K562 (cell line): ENCODE results near the gene LRRC26. TPM values are rescaled to one million over a fixed set of nuclear protein-coding genes. Genes with fewer than 3 reads are reported as not detected.

Experiments used
- ATAC-seq: fragments of 200-7000 bp; cut with Tn5 transposase; 3 replicates; pipeline ENCODE4 v1.9.1; 2020; ENCODE audit warnings: moderate library complexity
- BruUV-seq: library from RNA; stranded (reverse); fragments of 400-500 nt; replicated peaks from 2 replicates; lab custom pipeline; 2021; lab: Mats Ljungman, UMichigan
- CTCF ChIA-PET: fragments of 300-600 bp; formaldehyde crosslinking; extraction: SDS; loops from one replicate; lab custom pipeline; 2021; ENCODE audit warnings: low intra/inter-chr PET ratio; lab: Yijun Ruan, JAX
- POLR2A ChIA-PET: fragments of 300-600, 350-650 bp; sonication (Branson Sonifier 250); formaldehyde crosslinking; extraction: SDS; loops from one replicate; lab custom pipeline; 2021; ENCODE audit warnings: antibody characterized with exemption, inconsistent platforms; lab: Yijun Ruan, JAX
- DNase-seq, 4 experiments: peaks; one replicate each; pipeline versions ENCODE4 v3.0.0 to v3.0.0-alpha.2; 2011 to 2018; ENCODE audit warnings: low spot score in 3 of 4, mixed read lengths in 3 of 4; ENCODE audit errors: extremely low read depth in 1 of 4
- FAIRE-seq: peaks from 2 replicates; lab custom pipeline; 2011; peaks lifted over from hg19 to GRCh38; lab: Jason Lieb, UNC
- H2AFZ ChIP-seq: 2 replicates; pipeline ENCODE4 v1.6.0; 2011; ENCODE audit warnings: low read depth, low read length, control low read depth, inconsistent platforms
- H3K27ac ChIP-seq: fragments of 200-600 bp; 3 replicates; pipeline ENCODE4 v1.8.0; 2011; ENCODE audit warnings: low read depth, mild to moderate bottlenecking, control low read depth, inconsistent platforms, low read length, moderate library complexity, mixed read lengths; ENCODE audit errors: extremely low read depth
- H3K27me3 ChIP-seq, 2 experiments: fragments of 300-600 bp in 1 of 2; 2 replicates in 1 of 2; 3 replicates in 1 of 2; pipeline versions ENCODE4 v1.6.0 to v1.8.0; 2011; ENCODE audit warnings: inconsistent platforms in 2 of 2, low read length in 2 of 2, mild to moderate bottlenecking in 1 of 2, mixed read lengths in 1 of 2, moderate library complexity in 1 of 2; ENCODE audit not compliant: control insufficient read depth in 2 of 2, insufficient read depth in 2 of 2
- H3K36me3 ChIP-seq: fragments of 300-600 bp; 3 replicates; pipeline ENCODE4 v1.8.0; 2011; ENCODE audit warnings: mild to moderate bottlenecking, low read length, inconsistent platforms; ENCODE audit not compliant: control insufficient read depth, insufficient read depth
- H3K4me1 ChIP-seq, 2 experiments: fragments of 200-600 bp in 1 of 2; replicated peaks in 1 of 2; 2 replicates in 1 of 2; 3 replicates in 1 of 2; pipeline versions ENCODE4 v1.5.1 to v1.8.0; 2011; ENCODE audit warnings: inconsistent platforms in 2 of 2, low read length in 2 of 2, mild to moderate bottlenecking in 1 of 2, mixed read lengths in 1 of 2, moderate library complexity in 1 of 2; ENCODE audit not compliant: control insufficient read depth in 2 of 2, insufficient read depth in 2 of 2
- H3K4me2 ChIP-seq: 2 replicates; pipeline ENCODE4 v1.6.1; 2011; ENCODE audit warnings: low read length, control low read depth, inconsistent platforms, mixed read lengths; ENCODE audit not compliant: insufficient read depth
- H3K4me3 ChIP-seq: fragments of 200-600 bp; sonication (generic), shearing (Covaris generic); 2 replicates; pipeline ENCODE4 v1.5.1; 2016; ENCODE audit warnings: control low read depth, inconsistent platforms
- H3K79me2 ChIP-seq: fragments of 200-600 bp; 3 replicates; pipeline ENCODE4 v1.8.0; 2011; ENCODE audit warnings: low read length, inconsistent platforms; ENCODE audit not compliant: control insufficient read depth, insufficient read depth
- H3K9ac ChIP-seq, 2 experiments: 2 replicates each; pipeline versions ENCODE4 v1.6.0 to v1.6.1; 2011; ENCODE audit warnings: low read depth in 2 of 2, low read length in 2 of 2, control low read depth in 1 of 2, inconsistent platforms in 1 of 2, mild to moderate bottlenecking in 1 of 2, mixed read lengths in 1 of 2; ENCODE audit not compliant: insufficient read depth in 1 of 2
- H3K9me1 ChIP-seq: one replicate; pipeline ENCODE4 v1.6.0; 2011; ENCODE audit warnings: inconsistent platforms, mild to moderate bottlenecking, low read length, moderate library complexity; ENCODE audit not compliant: control insufficient read depth, insufficient read depth
- H3K9me3 ChIP-seq: replicated peaks from 2 replicates; pipeline ENCODE4 v1.5.1; 2011; ENCODE audit warnings: low read depth, low read length, inconsistent platforms; ENCODE audit not compliant: control insufficient read depth, insufficient read depth
- H4K20me1 ChIP-seq: replicated peaks from 2 replicates; pipeline ENCODE4 v1.6.1; 2011; ENCODE audit warnings: low read length, inconsistent platforms, mixed read lengths; ENCODE audit not compliant: control insufficient read depth, insufficient read depth
- ARHGAP35 ChIP-seq: fragments of 450-650 bp; IDR thresholded peaks from 2 replicates; pipeline ENCODE4 v1.6.1; 2018; ENCODE audit not compliant: partially characterized antibody
- CCAR2 ChIP-seq: fragments of 200-400 bp; formaldehyde crosslinking; IDR thresholded peaks from 2 replicates; pipeline ENCODE4 v1.6.1; 2017; ENCODE audit warnings: mild to moderate bottlenecking, low read depth, low read length
- E2F3 ChIP-seq: fragments of 250-450 bp; sonication (Bioruptor Pico); IDR thresholded peaks from 2 replicates; pipeline ENCODE4 v1.4.0; 2020; ENCODE audit warnings: mild to moderate bottlenecking
- ELF4 ChIP-seq: fragments of 450-650 bp; formaldehyde crosslinking; IDR thresholded peaks from 2 replicates; pipeline ENCODE4 v1.4.0; 2022; ENCODE audit warnings: missing genetic modification characterization
- GTF2A2 ChIP-seq: IDR thresholded peaks from 2 replicates; pipeline ENCODE4 v1.6.1; 2016; ENCODE audit warnings: mild to moderate bottlenecking, missing genetic modification characterization, missing compliant biosample characterization
- L3MBTL2 ChIP-seq: fragments of 450-650 bp; IDR thresholded peaks from 2 replicates; pipeline ENCODE4 v1.6.1; 2016; ENCODE audit warnings: mild to moderate bottlenecking, moderate library complexity
- MTA2 ChIP-seq: fragments of 450-650 bp; IDR thresholded peaks from 2 replicates; pipeline ENCODE4 v1.6.1; 2016; ENCODE audit warnings: low read depth
- NCOA2 ChIP-seq, 2 experiments: fragments of 450-650 bp; IDR thresholded peaks; 2 replicates each; pipeline ENCODE4 v1.6.1; 2018; ENCODE audit warnings: mild to moderate bottlenecking in 2 of 2, moderate library complexity in 1 of 2; ENCODE audit not compliant: partially characterized antibody in 2 of 2
- NFRKB ChIP-seq: fragments of 450-650 bp; IDR thresholded peaks from 2 replicates; pipeline ENCODE4 v1.6.1; 2016; ENCODE audit warnings: low read depth
- RFX7 ChIP-seq: fragments of 250-450 bp; sonication (Bioruptor Pico); IDR thresholded peaks from 2 replicates; pipeline ENCODE4 v1.5.1; 2021; ENCODE audit warnings: mild to moderate bottlenecking
- SETDB1 ChIP-seq: IDR thresholded peaks from one replicate; pipeline ENCODE4 v1.6.1; 2012; ENCODE audit warnings: low read length, control low read depth, inconsistent platforms
- SMAD1 ChIP-seq: fragments of 150-350 bp; IDR thresholded peaks from 2 replicates; pipeline ENCODE4 v1.6.1; 2014; ENCODE audit warnings: low read length, low read depth; ENCODE audit not compliant: partially characterized antibody
- TAF1 ChIP-seq: IDR thresholded peaks from 2 replicates; pipeline ENCODE4 v1.6.1; 2011; ENCODE audit warnings: mild to moderate bottlenecking, low read length, moderate library complexity; ENCODE audit not compliant: insufficient read depth, control insufficient read depth, severe bottlenecking; ENCODE audit errors: extremely low read depth
- TAF9B ChIP-seq: fragments of 450-650 bp; IDR thresholded peaks from 2 replicates; pipeline ENCODE4 v1.6.1; 2018; ENCODE audit warnings: mild to moderate bottlenecking; ENCODE audit not compliant: partially characterized antibody
- U2AF1 ChIP-seq: fragments of 200-400 bp; formaldehyde crosslinking; optimal IDR thresholded peaks from 2 replicates; pipeline ENCODE3; 2017; ENCODE audit warnings: mild to moderate bottlenecking, low read depth, low read length, moderate library complexity
- ZNF24 ChIP-seq: fragments of 450-650 bp; IDR thresholded peaks from 2 replicates; pipeline ENCODE4 v1.6.1; 2016
- ZNF431 ChIP-seq: sonication (generic); formaldehyde crosslinking; IDR thresholded peaks from 2 replicates; pipeline ENCODE4 v1.8.0; 2022; ENCODE audit warnings: mild to moderate bottlenecking, missing genetic modification reagents
- WGBS: fragments of 100-300 bp; shearing (Covaris generic); methylation state at CpG from one replicate; pipeline ENCODE4 v1.1.6; 2016; ENCODE audit warnings: low coverage, mixed read lengths; ENCODE audit not compliant: insufficient coverage; ENCODE audit errors: missing lambda C conversion rate; 5-methylcytosine and 5-hydroxymethylcytosine counted together
- in situ Hi-C: fragments of 300-500 bp; cut with MboI; formaldehyde crosslinking; loops from 4 replicates; pipeline ENCODE4 v1.15.0; 2018; ENCODE audit warnings: inconsistent platforms, mixed read lengths
- intact Hi-C: fragments of 100-400 bp; cut with micrococcal nuclease; formaldehyde crosslinking; loops from 2 replicates; pipeline ENCODE4 v1.14.2; 2022
- polyA plus RNA-seq, 8 experiments: library from polyadenylated mRNA; depleted of rRNA in 4 of 8; stranded (reverse) in 5 of 8; unstranded in 3 of 8; fragments of >200 nt; fragmentation: Nextera tagmentation in 2 of 8; fragmentation: Illumina TruSeq in 1 of 8; extraction: Ambion mirVana in 2 of 8; extraction: Trizol in 1 of 8; gene quantifications; 2 replicates each; pipeline versions ENCODE4 v1.2.1 to v1.2.3, GENCODE V29; 2011 to 2014; ENCODE audit warnings: inconsistent platforms in 1 of 8, missing spikeins in 1 of 8
- total RNA-seq, 7 experiments: library from RNA; depleted of rRNA in 6 of 7; stranded (reverse); fragments of >200 nt in 6 of 7; fragmentation: Illumina TruSeq in 2 of 7; extraction: Trizol in 2 of 7; gene quantifications; 2 replicates each; pipeline versions ENCODE4 v1.2.1 to v1.2.3, GENCODE V29; 2011 to 2021; ENCODE audit warnings: low replicate concordance in 1 of 7
- TF ChIP-seq, protein P1 (sequence below): fragments of 200-800 bp; sonication (Bioruptor generic); IDR thresholded peaks from 2 replicates; pipeline ENCODE4 v1.6.1; 2017; ENCODE audit warnings: missing genetic modification characterization, missing compliant biosample characterization
- TF ChIP-seq, protein P2 (sequence below): fragments of 250-450 bp; sonication (Bioruptor Pico); IDR thresholded peaks from 2 replicates; pipeline ENCODE4 v1.4.0; 2020; ENCODE audit warnings: mild to moderate bottlenecking, moderate library complexity
- TF ChIP-seq, protein P3 (sequence below): fragments of 250-450 bp; sonication (Bioruptor Pico); IDR thresholded peaks from 2 replicates; pipeline ENCODE4 v1.8.0; 2021; ENCODE audit warnings: moderate library complexity, mild to moderate bottlenecking, inconsistent platforms

LRRC26 gene
- total and polyA plus RNA-seq, 9 of the 15 experiments (the other 6 are each of a cell fraction or from before 2014, with no cell fraction given): not detected

DNA sequence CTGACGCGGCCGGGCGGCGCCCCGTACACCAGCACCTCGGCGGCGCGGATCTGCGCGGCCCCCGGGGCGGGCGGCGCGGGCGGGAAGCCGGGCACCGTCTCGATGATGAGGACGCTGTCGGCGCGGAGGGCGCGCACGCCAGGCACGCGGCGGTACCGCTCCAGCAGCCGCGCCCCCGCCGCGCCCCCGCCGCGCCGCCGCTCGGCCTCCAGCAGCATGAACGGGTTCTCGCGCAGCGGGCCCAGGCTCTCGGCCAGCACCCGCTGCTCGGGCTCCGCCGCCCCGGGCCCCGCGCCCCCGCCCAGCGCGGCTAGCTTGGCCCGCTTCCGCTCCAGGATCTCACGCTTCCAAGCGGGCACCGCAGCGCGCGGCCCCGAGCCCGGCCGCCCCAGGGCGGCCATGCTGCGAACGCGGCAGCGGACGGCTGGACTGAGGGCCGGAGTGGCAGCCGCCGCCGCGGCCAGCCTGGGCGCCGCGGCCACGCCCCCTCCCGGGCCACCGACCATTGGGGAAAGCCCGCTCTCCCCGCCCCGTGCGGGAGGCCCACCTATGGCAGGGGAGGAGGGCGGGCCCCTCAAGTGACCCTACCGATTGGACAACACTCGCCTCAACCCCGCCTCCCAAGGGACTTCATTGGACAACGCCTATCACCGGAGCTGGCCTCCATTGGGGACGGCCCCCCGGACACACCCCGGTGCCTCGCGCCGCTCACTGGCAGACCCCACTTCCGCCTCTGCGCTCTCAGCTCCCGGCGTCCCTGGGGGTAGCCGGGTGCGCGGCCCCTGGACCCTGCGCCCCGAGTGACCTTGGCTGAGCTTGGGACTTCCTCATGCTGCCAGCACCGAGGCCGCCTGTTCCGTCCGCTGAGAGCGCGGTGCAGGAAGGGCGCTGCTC, 30.7 kb upstream of the LRRC26 start, which contains the start of gene TPRN:
Gene TPRN, minus strand, starts transcription at position 431 of the 894 bp plus-strand sequence. Its CDS starts 30 bp downstream, at position 401.
- BruUV-seq: no TSS peak
- ATAC-seq (peak; percentile 96), DNase-seq (peak; percentile 99 to 100 (median 100)), FAIRE-seq (peak; percentile 98)
- Histone ChIP-seq H3K4me3 (peak within 1 kb of the TSS; percentile 52), H3K4me1 (peaks cover 31 to 86% of the 10 kb centered on the region in 2 experiments), H3K9ac (peak within 1 kb of the TSS; percentile 73 to 94), H3K9me3 (no peaks in the 10 kb centered on the region), H3K9me1 (peaks cover 3% of the 10 kb centered on the region), H4K20me1 (peaks cover 5% of the 10 kb centered on the region), H3K27ac (peak within 1 kb of the TSS; percentile 75), H3K36me3 (peaks cover 14% of the 10 kb centered on the region; the same call in 2 of the 3 replicates), H3K79me2 (peaks cover 80% of the 10 kb centered on the region), H2AFZ (peak within 1 kb of the TSS; percentile 62), H3K27me3 (no peaks in the 10 kb centered on the region), H3K4me2 (peak within 1 kb of the TSS; percentile 81)
- WGBS: 1% methylated on average over 39 of the region's 118 CpGs
- CTCF ChIA-PET: no interaction called here
- in situ Hi-C loops: no loop called here
- intact Hi-C loops: loop anchor here (2.0 kb wide), 1 partner anchor 18 kb away; no protein-coding TSS in a partner anchor
- POLR2A ChIA-PET: interaction anchor here (0.5 to 5.7 kb wide), 9 partner anchors 9 to 283 kb away, joined by 3 to 56 read pairs (median 4); partner anchors contain the start of genes ANAPC2, SSNA1 and TUBB4B
- TF ChIP-seq GTF2A2 (tag) (no peak), L3MBTL2 (peak; percentile 70; the same call in 1 of the 2 replicates), RFX7 (CRISPR knock-in tag) (no peak), SMAD1 (peak; percentile 60), ELF4 (CRISPR knock-in tag) (0 out of 2 replicates have a peak, but pooled peaks have one; percentile 22), NFRKB (no peak), TAF1 (peak; percentile 96), TAF9B (no peak), E2F3 (no peak), ZNF431 (CRISPR knock-in tag) (no peak), MTA2 (no peak), ARHGAP35 (no peak), U2AF1 (peak; percentile 15), NCOA2 (IDR thresholded peaks at IDR 0.05; ENCODE audit: partially characterized antibody in 2 of 2) (no peak), ZNF24 (no peak), CCAR2 (no peak), SETDB1 (no peak)
- TF ChIP-seq, protein P1, sequence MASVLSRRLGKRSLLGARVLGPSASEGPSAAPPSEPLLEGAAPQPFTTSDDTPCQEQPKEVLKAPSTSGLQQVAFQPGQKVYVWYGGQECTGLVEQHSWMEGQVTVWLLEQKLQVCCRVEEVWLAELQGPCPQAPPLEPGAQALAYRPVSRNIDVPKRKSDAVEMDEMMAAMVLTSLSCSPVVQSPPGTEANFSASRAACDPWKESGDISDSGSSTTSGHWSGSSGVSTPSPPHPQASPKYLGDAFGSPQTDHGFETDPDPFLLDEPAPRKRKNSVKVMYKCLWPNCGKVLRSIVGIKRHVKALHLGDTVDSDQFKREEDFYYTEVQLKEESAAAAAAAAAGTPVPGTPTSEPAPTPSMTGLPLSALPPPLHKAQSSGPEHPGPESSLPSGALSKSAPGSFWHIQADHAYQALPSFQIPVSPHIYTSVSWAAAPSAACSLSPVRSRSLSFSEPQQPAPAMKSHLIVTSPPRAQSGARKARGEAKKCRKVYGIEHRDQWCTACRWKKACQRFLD (CRISPR knock-in tag): 0 out of 2 replicates have a peak, but pooled peaks have one; percentile 38
- TF ChIP-seq, protein P2, sequence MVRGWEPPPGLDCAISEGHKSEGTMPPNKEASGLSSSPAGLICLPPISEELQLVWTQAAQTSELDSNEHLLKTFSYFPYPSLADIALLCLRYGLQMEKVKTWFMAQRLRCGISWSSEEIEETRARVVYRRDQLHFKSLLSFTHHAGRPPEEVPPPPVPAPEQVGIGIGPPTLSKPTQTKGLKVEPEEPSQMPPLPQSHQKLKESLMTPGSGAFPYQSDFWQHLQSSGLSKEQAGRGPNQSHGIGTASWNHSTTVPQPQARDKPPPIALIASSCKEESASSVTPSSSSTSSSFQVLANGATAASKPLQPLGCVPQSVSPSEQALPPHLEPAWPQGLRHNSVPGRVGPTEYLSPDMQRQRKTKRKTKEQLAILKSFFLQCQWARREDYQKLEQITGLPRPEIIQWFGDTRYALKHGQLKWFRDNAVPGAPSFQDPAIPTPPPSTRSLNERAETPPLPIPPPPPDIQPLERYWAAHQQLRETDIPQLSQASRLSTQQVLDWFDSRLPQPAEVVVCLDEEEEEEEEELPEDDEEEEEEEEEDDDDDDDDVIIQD (CRISPR knock-in tag): no peak
- TF ChIP-seq, protein P3, sequence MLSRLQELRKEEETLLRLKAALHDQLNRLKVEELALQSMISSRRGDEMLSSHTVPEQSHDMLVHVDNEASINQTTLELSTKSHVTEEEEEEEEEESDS: no peak
